Measurements from ENCODE around the gene NPAS3.

DNA sequence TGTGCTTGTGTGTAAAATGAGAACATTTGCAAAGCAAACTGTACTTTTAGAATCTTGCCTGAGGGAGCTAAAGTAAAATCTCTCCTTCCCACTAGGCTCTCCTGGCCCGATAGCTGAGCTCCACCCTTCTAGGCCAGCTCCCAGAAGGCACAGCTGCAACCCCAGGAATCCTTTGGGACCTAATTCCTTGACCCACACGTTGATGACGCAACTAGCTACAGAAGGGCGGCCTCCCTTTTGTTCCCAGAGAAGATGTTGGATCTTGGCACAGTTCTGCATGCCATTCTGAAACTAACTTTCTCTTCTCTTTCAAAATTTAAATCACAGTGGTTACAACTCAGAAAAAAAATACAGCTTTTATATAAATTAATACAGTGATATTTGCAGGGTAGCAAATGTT lies 744.1 kb downstream of the NPAS3 start:
- TF ChIP-seq CTCF (IDR thresholded peaks at IDR 0.05; ENCODE audit: borderline replicate concordance, extremely low read depth, low read length, poor library complexity, severe bottlenecking) (no peak), EZH2 (IDR thresholded peaks at IDR 0.05; ENCODE audit: borderline replicate concordance, low read depth, low read length, severe bottlenecking) (no peak)

All from DND-41 (cell line).